Left cardiac atrium (tissue), 4 donors: Measurements from ENCODE around the gene KLHL25. TPM values are rescaled to one million over a fixed set of nuclear protein-coding genes. Genes with fewer than 3 reads are reported as not detected.
"Not testable (repeated sequence)": the region's sequence is repeated elsewhere in the genome, so short reads cannot be mapped to it uniquely, and the experiment has no call there.

Experiments used
- ATAC-seq, 2 donors: fragments of 200-7000 bp; cut with Tn5 transposase; one replicate each; pipeline ENCODE4 v1.9.1; 2020; ENCODE audit warnings: mild to moderate bottlenecking in 2 of 2, moderate library complexity in 2 of 2
- DNase-seq: peaks from one replicate; pipeline ENCODE4 v3.0.0-alpha.2; 2020
- intact Hi-C, 2 donors: fragments of 100-400 bp; cut with DNase I; formaldehyde crosslinking; loops; one replicate each; pipeline versions ENCODE4 v1.14.1 to v1.15.1; 2022 to 2023
- total RNA-seq, 2 donors: library from RNA; stranded (reverse); fragmentation: NEBNext Ultra II Directional; extraction: Animal tissue kit (Norgen Biotek cat#: 25700); gene quantifications; one replicate each; pipeline ENCODE4 v1.2.1, GENCODE V29; 2021
- donor health status: DM: no; HTN: yes; CAD: no.
- donor health status: DM: no; HTN: yes; CAD: no; lungs with severe emphysema.
- donor health status: DM: yes; HTN: yes; CAD: no.
- donor health status: Dilated cardiomyopathy.

The KLHL25 gene
- total RNA-seq, 2 donors from 2014 or later: 5.9 to 7.3 TPM

DNA sequence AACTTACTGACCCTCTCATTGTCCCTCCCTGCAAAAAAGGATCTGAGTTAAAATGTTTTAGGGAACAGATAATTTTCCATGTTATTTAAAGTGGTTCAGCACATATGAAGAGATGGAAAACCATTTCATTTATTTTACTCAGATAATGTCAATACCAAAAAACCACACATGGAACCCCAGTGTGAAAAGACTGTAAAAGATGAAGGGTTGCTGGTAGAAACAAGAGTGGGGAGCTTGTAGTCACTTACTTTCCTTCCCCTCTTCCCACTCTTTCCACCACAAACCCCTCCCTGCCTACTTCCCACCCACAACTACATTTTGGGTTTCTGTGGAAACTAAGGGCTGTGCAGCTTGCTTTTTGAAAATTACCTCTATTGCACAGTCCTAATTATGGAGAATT, 18.5 kb upstream of the KLHL25 start:
- intact Hi-C loops: no loop called here
- ATAC-seq (no peak), DNase-seq (no peak)

DNA sequence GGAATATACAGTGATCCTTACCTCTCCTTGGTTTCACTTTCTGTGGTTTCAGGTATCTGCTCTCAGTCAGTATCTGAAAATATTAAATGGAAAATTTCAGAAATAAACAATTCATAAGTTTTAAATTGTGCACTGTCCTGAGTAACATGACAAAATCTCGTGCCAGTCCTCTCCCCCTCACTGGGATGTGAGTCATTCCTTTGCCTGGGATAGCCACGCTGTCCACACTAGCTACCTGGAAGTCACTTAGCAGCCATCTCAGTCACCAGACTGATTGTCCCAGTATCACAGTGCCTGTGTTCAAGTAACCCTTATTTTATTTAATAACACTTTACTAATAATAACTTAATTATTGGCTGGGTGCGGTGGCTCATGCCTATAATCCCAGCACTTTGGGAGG, 15.3 kb upstream of the KLHL25 start:
- DNase-seq: no peak
- ATAC-seq: no peak
- intact Hi-C loops: no loop called here

DNA sequence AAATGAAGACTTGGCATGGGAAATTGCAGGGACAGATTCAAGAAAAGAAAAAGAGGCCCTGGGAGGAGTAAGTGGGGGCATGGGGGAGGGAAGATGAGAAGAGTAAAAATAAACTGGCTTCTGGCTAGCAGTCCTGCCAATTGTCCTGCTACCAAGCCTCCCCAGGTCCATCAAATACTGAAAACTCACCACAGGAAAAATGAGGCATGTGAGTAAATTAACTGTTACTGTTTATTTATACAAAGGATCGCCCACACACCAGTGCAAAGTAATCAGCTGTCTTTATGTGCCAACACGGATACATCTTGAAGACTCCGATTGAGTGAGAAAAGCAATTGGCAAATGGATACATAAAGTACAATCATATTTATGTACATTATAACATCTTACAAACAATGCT, 10.7 kb upstream of the KLHL25 start:
- ATAC-seq: no peak

DNA sequence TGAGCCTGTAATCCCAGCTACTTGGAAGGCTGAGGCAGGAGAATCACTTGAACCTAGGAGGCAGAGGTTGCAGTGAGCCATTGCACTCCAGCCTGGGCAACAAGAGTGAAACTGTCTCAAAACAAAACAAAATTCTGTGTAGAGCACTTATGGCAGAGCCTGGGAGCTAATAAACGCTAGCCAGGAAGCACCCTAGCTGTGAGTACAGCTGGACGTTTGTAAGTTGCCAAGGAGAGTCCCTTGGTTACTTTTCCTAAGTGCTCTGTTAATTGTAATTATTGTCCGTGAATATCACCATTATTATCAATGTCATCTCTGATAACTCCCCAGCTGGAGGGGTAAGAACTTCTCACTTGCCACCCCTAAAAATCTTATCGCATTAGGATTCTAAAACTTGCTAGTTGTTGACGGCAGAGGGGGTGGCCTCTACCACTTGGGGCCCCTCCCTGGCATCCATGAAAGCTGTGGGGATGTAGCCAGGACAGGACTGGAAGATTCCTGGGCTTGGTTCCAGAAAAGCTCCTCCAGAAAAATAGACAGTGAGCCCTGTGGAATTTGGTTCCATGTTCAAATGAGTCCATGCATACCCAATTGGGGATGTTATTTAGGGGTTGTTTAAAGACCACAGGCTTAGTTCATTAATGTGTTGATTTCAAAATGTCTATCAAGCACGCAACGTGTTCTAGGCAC, 9.9 kb upstream of the KLHL25 start:
- DNase-seq (no peak), ATAC-seq (peak; percentile 55 to 60)
- intact Hi-C loops: no loop called here

More for the DNA sequence above, 10.7 kb upstream of the KLHL25 start:
- DNase-seq: no peak
- intact Hi-C loops: no loop called here

DNA sequence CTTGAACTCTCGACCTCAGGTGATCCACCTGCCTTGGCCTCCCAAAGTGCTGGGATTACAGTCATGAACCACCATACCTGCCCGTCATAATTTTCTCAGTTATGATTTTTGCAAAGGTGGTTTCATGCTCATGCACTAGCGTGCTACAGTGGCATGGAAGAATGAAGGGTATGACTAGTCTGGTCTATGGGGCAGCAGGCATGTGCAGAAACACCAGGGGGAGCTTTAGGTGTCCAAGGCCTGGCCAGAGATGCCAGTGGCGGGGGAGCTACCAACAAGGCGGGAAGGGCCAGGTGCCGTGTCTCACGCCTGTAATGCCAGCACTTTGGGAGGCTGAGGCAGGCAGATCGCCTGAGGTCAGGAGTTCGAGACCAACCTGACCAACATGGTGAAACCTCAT, 7.9 kb upstream of the KLHL25 start:
- DNase-seq, intact Hi-C loops: not testable (repeated sequence)
- peak in 1 of 2 donors; percentile 12 for ATAC-seq

DNA sequence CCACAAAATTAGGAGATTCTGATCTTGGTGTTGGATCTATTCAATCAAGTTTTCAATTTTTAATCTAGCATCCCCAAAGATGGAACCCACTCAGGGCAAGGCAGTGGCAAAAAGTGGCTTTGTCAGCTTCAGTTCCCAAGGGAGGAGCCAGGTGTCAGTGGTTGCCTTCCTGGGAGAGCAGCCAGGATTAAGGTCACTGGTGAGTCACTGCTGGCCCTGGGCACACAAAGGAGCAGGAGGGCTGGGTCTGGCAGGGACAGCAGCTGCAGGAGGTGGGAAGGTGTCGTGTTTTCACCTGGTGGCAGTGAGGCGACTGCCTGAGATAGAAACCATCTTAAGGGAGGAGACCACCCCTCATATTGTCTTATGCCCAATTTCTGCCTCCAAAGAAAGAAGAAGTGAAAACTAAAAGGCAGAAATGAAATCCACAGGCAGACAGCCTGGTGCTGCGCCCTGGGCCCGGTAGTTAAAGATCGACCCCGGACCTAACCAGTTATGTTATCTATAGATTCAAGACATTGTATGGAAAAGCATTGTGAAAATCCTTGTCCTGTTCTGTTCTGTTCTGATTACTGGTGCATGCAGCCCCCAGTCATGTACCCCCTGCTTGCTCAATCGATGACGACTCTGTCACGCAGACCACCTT, 5.9 kb upstream of the KLHL25 start:
- intact Hi-C loops: no loop called here
- DNase-seq (peak; percentile 57), ATAC-seq (peak; percentile 83 to 88)

DNA sequence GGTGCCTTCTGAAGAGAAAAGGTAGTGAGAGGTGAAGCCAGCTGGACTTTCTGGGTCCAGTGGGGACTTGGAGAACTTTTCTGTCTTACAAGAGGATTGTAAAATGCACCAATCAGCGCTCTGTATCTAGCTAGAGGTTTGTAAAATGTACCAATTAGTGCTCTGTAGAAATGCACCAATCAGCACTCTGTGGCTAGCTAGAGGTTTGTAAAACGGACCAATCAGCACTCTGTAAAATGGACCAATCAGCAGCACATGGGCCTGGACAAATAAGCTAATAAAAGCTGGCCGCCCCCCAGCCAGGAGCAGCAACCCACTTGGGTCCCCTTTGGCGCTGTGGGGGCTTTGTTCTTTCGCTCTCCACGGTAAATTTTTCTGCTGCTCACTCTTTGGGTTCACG, 1.6 kb upstream of the KLHL25 start:
- DNase-seq, intact Hi-C loops, ATAC-seq: not testable (repeated sequence)

DNA sequence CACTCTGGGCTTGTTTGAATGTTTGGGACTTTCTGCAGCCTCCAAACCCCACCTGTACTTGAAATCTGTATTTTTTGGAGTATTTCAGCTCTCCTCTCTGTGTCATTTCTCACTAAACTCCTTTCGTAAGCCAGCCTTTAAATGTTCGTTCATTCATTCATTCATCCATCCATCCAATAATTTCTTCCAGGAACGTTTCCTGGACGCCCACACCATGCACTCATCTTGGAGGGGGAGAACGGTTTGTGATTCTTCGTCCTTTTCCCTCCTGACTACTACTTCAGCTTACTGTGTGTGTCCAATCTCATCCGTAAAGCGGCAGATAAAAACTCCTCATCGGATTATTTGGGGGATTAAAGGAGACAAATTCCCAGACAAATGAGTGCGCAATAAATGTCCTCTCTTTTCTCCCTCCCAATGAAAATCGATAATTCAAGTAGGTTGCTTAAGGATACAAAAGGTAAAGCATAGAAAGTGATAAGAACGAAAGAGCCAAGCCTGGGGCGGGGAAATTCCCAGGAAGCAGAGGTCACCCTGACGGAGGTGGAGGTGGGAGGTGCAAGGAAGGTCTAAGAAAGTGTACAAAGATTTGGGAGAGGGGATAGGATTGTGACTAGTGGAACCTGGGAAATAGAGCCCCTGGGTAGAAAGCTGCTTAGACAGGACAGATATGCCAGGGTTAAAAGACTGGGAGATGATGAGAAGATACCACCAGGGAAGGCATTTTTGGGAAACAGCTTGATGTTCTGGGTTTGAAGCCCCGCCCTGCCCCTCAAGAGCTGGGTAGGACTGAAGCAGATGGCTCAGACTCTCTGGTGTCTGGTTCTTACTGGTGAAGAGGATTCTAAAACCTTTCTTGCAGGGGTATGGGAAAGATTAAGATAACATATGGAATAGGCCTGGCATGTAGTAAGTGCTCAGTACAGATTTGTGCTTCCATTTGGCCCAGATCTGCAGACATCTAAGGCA, 896 bp upstream of the KLHL25 start:
- ATAC-seq (no peak), DNase-seq (no peak)
- intact Hi-C loops: no loop called here

DNA sequence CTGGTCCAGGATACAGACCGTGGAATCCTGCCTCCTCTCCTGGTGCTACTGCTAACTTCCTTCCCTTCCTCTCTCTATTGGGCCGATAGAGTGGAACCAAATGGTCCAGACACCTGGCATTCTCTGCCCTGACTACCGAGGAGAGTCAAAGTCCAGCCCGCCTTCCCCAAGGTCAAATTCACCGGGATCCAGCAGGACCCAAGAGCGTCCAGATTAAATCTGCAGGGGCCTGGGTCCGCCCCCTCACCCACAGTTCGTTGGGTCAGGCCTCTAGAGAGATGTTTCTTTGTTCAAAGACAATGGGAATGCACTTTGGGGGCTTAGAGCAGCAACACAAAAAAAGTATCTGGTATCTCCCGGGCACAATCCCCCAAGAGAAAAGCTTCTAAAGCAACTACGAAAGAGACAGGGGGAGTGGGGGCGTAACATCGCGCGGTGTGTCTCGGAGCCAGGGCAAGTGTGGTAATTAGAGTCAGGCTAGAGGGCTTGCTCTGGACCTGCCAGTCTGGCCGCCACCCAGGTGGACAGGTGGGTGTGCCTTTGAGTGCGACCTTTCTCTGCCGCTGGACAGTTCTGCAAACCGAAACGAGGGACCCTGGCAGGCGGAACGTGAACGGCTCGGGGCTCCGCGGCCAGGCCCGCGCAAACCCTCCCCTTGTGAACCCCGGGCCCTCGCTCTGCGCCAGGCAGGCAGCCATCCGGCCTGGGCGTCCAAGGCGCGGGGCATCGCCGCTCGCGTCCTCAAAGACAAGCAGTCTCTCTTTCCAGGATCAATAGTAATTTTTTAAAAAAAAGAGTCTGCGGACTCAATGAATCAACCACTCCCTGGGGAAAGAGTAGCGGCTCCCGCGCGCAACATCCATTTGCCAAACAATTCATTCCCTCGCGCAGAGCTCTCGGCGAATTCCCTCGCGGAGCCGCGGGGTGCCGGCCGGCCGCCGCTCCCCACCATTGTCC, 806 bp downstream of the KLHL25 start:
- DNase-seq: peak; percentile 53
- intact Hi-C loops: no loop called here
- peak; percentile 62 for ATAC-seq

DNA sequence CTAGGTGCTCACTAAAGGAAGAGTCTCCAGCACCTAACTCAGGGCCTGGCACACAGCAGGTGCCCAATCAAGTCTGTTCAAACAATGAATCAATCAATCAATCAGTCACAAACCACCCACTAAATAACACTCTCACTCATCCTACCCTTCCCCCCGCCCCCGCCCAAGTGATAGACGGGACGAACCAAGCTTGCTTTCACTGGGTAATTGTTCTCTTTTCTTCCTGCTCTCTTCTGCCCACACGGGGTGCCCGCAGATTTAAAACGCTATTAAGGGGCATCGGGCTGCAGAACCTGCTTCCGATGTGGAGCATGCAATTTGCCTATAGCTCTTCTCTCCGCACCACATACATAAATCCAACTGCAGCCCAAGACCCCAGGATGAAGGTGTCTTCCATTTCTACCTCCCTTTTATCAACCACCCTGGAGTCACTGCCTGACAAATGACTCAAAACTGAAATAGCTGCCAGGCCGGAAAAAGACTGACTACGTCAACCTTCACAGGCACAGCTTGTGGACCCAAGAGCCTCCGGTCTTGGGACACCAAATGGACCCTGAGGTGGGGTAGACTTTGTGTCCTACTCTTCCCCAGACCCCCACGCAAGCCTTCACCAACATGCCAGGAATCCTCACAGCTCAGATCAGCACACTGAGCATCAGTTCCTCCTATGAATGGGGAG, 1.7 kb downstream of the KLHL25 start:
- no peak for ATAC-seq
- intact Hi-C loops: no loop called here
- DNase-seq: no peak

DNA sequence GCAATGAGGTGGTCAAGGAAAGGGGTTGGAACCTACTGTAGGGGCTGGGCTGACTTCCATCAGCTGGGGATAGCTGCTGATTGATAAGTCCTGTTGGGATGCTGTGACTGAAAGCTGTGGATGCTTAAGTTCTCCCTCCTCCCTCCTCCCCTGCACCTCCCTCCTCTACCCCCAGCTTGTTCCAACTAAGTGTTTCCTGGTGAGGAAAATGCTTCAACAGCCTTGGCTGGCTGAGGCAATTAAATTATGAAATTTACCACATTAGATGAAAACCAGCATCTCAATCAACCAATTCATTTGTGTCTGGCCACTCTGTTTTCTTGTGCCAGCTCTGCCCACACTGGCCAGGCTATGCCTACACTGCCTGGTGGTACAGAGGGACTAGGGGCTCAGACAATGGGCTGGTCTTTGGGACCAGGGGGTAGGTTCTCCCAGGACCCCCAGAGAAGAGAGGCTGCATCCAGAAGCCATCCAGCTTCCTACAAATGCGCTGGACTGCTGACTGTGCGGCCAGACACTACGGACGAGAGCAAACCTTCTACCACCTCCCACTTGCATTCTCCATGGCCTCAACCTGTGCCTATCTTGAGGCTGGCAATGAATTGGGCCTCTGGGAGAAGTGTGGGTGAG, 2.5 kb downstream of the KLHL25 start:
- ATAC-seq (no peak), DNase-seq (no peak)
- intact Hi-C loops: no loop called here

DNA sequence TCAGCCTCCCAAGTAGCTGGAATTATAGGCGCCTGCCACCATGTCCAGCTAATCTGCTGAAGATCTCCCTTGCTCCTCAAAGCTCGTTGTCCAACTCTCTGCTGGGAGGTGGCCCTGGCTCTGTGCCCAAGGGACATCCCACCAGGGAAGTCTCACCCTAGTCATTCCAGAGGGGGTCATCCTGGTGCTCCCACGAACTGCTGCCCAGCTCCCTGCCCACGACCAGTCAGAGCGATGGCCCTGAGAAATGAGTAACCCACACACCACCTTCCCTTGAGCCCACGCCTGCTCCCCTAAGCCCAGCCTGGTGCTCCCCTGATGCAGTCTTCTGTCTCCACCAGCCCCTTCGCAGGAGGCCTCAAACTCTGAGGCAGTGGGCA, 5.2 kb downstream of the KLHL25 start:
- no peak for ATAC-seq
- no peak for DNase-seq
- intact Hi-C loops: no loop called here

DNA sequence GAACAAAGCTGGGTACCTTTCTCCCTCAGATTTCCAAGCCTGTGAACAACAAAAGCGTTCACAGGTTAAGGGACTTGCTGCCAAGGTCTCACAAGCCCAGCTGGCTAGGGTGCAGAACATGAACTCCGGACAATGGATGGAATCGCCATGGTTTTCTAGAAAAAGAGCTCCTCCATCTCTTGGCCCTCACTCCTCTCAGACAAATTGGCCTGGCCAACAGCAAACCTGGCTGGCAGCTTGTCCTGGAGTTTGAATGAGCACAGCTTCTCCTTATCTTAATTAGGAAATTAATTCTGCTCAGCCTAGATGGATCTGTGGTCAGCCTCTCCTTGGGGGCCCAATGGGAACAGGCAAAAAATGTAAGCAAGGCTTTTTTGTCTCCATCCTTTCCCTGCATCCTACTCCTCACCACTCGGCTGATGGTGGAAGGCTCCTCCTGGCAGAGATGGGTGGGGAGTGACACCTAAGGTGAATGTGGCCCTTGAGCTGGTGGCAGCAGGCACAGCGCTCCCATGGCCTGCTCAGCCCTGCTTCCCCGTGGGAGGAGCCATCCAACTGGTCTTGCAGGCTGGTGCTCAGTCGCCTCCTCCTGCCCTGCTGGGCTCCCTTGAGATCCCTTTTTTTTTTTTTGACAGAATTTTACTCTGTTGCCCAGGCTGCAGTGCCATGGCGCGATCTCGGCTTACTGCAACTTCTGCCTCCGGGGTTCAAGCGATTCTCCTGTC, 5.8 kb downstream of the KLHL25 start:
- intact Hi-C loops: no loop called here
- ATAC-seq (no peak), DNase-seq (no peak)

DNA sequence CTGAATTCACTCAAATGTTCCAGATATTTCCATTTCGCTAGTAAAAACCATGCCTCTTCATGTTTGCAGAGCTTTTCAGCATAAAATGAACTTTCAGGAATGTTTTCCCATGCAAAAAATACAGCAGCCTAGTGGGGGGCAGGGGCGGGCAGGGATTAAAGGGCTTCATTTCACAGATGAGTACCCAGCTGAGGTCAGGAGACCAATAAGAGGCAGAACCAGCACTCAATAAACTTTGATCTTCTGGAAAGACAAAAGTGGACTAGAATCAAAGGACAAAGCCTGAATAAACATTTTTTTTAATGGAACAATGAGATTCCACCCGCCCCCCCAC, 8.0 kb downstream of the KLHL25 start:
- intact Hi-C loops: no loop called here

DNA sequence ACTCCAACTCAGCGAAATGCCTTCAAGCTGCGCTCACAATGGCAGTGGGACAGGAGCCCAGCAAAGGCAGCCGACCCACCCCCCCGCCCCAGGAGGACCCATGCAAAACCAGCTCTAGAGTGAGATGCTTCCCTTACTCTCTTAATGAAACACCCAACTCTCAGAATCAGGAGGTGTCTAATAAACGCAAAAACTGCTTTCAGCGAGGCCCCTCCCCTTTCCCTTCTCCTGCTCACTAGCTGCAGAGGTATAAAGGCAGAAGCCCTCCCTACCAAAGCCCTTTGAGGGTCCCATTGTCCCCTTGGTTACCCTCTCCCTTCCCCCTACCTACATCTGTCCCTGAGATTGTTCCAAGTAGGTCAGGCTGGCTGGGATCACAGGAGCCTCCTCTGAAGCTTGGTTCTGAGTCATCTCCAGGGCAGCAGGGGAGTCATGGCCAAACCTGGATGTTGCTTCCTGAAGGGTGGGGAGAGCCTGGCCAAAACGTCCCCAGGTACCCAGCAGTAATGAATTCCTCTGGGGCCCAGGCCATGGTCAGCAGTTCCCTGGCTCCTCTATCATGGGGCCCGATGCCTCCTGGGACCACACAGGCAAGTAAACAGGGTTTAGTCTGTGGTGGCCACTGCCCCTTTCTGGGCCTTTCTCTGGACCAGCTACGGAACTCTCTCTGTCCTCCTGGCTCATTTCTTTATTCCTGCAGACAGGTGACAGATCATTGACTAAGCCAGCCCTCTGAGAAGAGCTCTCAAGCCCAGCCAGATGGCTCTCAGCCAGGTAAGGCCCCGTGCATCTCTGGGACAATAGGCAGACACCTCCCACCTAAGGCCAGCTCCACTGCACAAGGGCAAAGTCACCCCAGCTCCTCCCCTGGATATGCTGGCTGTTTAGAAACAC, 8.6 kb downstream of the KLHL25 start:
- DNase-seq (peak; percentile 59), ATAC-seq (peak; percentile 79 to 92)
- intact Hi-C loops: no loop called here

More for the DNA sequence above, 8.0 kb downstream of the KLHL25 start:
- DNase-seq: no peak
- no peak for ATAC-seq

DNA sequence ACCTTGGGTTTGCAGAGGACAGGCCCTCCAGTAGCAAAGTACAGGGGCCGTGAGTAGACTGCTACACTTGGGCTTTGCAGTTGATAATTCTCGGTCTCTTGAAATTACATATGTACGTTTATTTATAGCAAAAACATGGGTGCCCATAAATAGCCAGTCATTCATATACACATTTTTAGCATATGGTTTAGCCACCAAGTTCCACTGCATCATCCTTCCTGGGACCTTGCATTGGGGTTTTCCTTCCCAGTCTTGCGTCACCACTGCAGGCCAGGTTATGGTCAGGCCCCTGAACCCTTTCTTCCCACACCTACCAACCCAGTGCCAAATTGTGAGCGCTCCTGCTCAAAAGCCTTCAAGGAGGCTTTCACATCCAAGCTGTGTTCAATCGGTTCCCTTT, 12.7 kb downstream of the KLHL25 start:
- no peak for DNase-seq
- intact Hi-C loops: no loop called here
- no peak for ATAC-seq
